DOHH2 (cell line): Measurements from ENCODE around the gene OSBPL1A.

ENCODE experiments used
- H3F3A ChIP-seq: fragments of 200-600 bp; sonication (generic), shearing (Covaris generic); 2 replicates; pipeline ENCODE4 v1.6.0; 2016; ENCODE audit warnings: antibody characterized with exemption, mild to moderate bottlenecking; ENCODE audit not compliant: control insufficient read depth, insufficient read depth
- H3K27ac ChIP-seq: fragments of 200-600 bp; sonication (generic); 2 replicates; pipeline ENCODE4 v1.5.1; 2014; ENCODE audit warnings: low read depth, mild to moderate bottlenecking, low read length, moderate library complexity
- H3K27me3 ChIP-seq: fragments of 200-600 bp; sonication (generic); 2 replicates; pipeline ENCODE4 v1.6.1; 2014; ENCODE audit warnings: mild to moderate bottlenecking, low read length, mixed read lengths; ENCODE audit not compliant: control insufficient read depth
- H3K36me3 ChIP-seq: fragments of 200-600 bp; sonication (generic); 2 replicates; pipeline ENCODE4 v1.6.1; 2014; ENCODE audit warnings: mild to moderate bottlenecking, low read length, moderate library complexity, mixed read lengths; ENCODE audit not compliant: control insufficient read depth
- H3K4me1 ChIP-seq: fragments of 200-600 bp; sonication (generic); 2 replicates; pipeline ENCODE4 v1.6.1; 2014; ENCODE audit warnings: mild to moderate bottlenecking, low read length, mixed read lengths; ENCODE audit not compliant: control insufficient read depth
- H3K4me2 ChIP-seq: fragments of 200-600 bp; sonication (generic); 2 replicates; pipeline ENCODE4 v1.6.0; 2014; ENCODE audit warnings: mild to moderate bottlenecking, low read length, moderate library complexity
- H3K4me3 ChIP-seq: fragments of 200-600 bp; sonication (generic); 2 replicates; pipeline ENCODE4 v1.5.1; 2014; ENCODE audit warnings: mild to moderate bottlenecking, low read length, mixed read lengths
- H3K79me2 ChIP-seq: fragments of 200-600 bp; sonication (generic); 2 replicates; pipeline ENCODE4 v1.6.1; 2014; ENCODE audit warnings: mild to moderate bottlenecking, low read length, mixed read lengths; ENCODE audit not compliant: control insufficient read depth
- H3K9me2 ChIP-seq: fragments of 200-600 bp; sonication (generic); replicated peaks from 2 replicates; pipeline ENCODE4 v1.6.1; 2014; ENCODE audit warnings: mild to moderate bottlenecking, low read length, mixed read lengths; ENCODE audit not compliant: control insufficient read depth
- H3K9me3 ChIP-seq: fragments of 200-600 bp; sonication (generic); 2 replicates; pipeline ENCODE4 v1.6.1; 2014; ENCODE audit warnings: antibody characterized with exemption, low read length, mixed read lengths; ENCODE audit not compliant: control insufficient read depth, insufficient read depth
- H4K20me1 ChIP-seq: fragments of 200-600 bp; sonication (generic); 2 replicates; pipeline ENCODE4 v1.6.0; 2014; ENCODE audit warnings: low read depth, mild to moderate bottlenecking, antibody characterized with exemption, low read length, moderate library complexity; ENCODE audit not compliant: control insufficient read depth, insufficient read depth
- EZH2phosphoT487 ChIP-seq: fragments of 200-600 bp; sonication (generic); IDR thresholded peaks from 2 replicates; pipeline ENCODE4 v1.6.1; 2017; ENCODE audit warnings: borderline replicate concordance, mild to moderate bottlenecking, antibody characterized with exemption, low read length, moderate library complexity, mixed read lengths
- TF ChIP-seq, protein P1 (sequence below): fragments of 200-600 bp; sonication (generic); IDR thresholded peaks from one replicate; pipeline ENCODE4 v1.5.1; 2014; ENCODE audit warnings: antibody characterized with exemption, mild to moderate bottlenecking, low read depth, low read length; ENCODE audit not compliant: poor library complexity, severe bottlenecking

The OSBPL1A gene

DNA sequence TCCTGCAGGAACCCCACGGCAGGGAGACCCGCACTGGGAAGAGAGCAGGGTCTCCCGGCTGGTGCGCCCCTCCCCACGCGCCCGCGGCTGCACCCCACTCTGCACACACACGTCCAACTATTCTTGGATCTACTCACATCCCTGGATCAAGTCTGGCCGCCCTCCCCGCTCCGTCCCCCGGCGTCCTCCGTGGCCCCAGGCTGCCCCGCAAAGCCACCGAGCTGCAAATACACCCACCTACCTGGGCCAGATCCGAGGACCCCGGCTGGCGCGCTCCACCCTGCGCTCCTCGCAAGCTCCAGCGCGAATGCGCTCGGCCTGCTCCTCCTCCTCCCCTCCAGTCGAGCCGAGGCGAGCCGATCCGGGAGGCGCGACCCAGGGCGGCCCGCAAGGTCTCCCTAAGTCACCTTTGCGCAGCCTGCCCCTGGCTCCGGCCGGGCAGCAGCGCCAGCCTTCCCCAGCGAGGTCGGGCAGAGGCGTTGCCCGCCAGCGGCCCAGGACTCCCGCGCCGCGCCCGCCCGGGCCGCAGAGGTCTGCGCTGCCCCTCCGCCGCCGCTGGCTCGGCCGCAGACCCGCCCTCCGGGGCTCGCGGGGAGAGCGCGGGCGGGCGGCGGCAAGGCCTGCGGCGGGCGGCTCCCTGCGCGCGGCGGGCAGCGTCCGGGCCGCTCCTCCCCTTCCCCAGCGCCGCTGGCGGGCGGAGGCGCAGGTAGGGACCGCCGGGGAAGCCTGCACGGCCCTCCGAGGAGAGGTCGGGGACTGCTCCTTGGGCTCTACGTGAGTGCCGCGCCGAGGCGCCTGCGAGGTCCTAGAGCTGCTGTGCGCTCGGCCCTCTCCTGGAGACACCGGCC, 126.0 kb downstream of the OSBPL1A start:
- TF ChIP-seq EZH2phosphoT487 = no peak
- TF ChIP-seq, protein P1, sequence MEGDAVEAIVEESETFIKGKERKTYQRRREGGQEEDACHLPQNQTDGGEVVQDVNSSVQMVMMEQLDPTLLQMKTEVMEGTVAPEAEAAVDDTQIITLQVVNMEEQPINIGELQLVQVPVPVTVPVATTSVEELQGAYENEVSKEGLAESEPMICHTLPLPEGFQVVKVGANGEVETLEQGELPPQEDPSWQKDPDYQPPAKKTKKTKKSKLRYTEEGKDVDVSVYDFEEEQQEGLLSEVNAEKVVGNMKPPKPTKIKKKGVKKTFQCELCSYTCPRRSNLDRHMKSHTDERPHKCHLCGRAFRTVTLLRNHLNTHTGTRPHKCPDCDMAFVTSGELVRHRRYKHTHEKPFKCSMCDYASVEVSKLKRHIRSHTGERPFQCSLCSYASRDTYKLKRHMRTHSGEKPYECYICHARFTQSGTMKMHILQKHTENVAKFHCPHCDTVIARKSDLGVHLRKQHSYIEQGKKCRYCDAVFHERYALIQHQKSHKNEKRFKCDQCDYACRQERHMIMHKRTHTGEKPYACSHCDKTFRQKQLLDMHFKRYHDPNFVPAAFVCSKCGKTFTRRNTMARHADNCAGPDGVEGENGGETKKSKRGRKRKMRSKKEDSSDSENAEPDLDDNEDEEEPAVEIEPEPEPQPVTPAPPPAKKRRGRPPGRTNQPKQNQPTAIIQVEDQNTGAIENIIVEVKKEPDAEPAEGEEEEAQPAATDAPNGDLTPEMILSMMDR = no peak
- no peak overlapping the region for H3K27ac ChIP-seq
- H3K36me3 ChIP-seq = no peaks in the 10 kb centered on the region
- no peaks in the 10 kb centered on the region for H3K9me3 ChIP-seq
- H3F3A ChIP-seq = no peaks in the 10 kb centered on the region
- H3K27me3 ChIP-seq = peaks cover 12% of the 10 kb centered on the region
- no peaks in the 10 kb centered on the region for H4K20me1 ChIP-seq
- no peak overlapping the region for H3K4me2 ChIP-seq
- H3K9me2 ChIP-seq = no peaks in the 10 kb centered on the region
- H3K4me3 ChIP-seq = no peak overlapping the region
- H3K4me1 ChIP-seq = no peaks in the 10 kb centered on the region
- H3K79me2 ChIP-seq = no peaks in the 10 kb centered on the region

DNA sequence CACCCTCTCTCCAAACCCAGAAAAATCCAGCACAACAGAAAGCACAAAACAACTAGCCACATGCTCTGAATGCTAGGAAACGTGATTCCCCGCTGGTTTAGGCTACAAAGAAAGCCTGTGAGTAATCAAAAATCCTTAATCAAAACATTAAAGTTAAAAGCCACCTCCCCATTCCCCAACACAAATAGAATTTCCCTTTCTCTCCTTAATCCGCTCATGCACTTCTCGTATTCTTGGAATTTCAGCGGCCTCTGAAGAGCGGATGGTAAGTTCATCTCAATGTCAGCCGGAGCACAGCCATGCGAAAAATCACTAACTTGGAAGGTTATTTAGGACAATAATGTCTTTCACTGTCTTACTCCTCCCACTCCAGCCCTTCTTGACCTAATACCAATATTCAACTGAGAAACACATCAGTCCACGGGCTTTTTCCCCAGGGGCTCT, 126.7 kb downstream of the OSBPL1A start:
- H3F3A ChIP-seq = no peaks in the 10 kb centered on the region
- H3K27me3 ChIP-seq = peaks cover 12% of the 10 kb centered on the region
- TF ChIP-seq, protein P1 = no peak
- no peak for TF ChIP-seq EZH2phosphoT487
- no peaks in the 10 kb centered on the region for H3K36me3 ChIP-seq
- no peaks in the 10 kb centered on the region for H3K9me2 ChIP-seq
- no peak overlapping the region for H3K4me3 ChIP-seq
- no peak overlapping the region for H3K27ac ChIP-seq
- H3K4me2 ChIP-seq = no peak overlapping the region
- H3K79me2 ChIP-seq = no peaks in the 10 kb centered on the region
- no peaks in the 10 kb centered on the region for H3K9me3 ChIP-seq
- no peaks in the 10 kb centered on the region for H4K20me1 ChIP-seq
- H3K4me1 ChIP-seq = no peaks in the 10 kb centered on the region

DNA sequence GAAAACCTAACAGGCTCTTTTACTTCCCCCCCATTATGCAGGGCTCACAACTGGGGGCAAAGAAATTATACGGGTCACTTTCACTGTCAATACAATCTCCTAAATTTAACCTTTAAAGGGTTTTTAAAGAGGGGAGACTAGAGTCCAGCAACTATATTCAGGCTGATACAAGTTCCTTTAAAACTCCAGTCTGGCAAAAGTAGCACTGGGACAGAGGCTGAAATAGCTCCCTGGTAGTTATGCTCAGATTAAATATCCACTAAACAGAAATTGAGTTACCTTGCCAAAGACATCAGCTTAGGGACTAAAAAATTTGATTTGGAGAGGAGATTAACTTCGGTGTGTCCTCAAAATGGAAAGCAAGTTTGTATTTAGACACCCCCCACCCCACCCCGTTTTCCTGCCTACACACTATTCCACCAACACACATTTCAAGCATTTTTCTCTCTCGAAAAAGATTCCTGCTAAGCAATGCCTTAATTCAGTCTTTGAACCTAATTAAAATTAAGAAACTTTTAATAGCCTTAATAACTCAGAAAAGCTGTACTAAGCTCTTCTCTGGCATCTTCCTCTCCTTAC, 127.2 kb downstream of the OSBPL1A start:
- H3K36me3 ChIP-seq = no peaks in the 10 kb centered on the region
- H3F3A ChIP-seq = no peaks in the 10 kb centered on the region
- H3K4me2 ChIP-seq = no peak overlapping the region
- H3K27ac ChIP-seq = no peak overlapping the region
- H4K20me1 ChIP-seq = no peaks in the 10 kb centered on the region
- H3K9me3 ChIP-seq = no peaks in the 10 kb centered on the region
- H3K79me2 ChIP-seq = no peaks in the 10 kb centered on the region
- no peak overlapping the region for H3K4me3 ChIP-seq
- peaks cover 12% of the 10 kb centered on the region for H3K27me3 ChIP-seq
- H3K4me1 ChIP-seq = no peaks in the 10 kb centered on the region
- H3K9me2 ChIP-seq = no peaks in the 10 kb centered on the region
- TF ChIP-seq, protein P1 = no peak
- no peak for TF ChIP-seq EZH2phosphoT487
